Astrocyte of the cerebellum (primary cell): Measurements from ENCODE around the gene MTR.
A peak's percentile ranks its signal among the peaks of the same experiment; 100 is the strongest.

ENCODE experiments used
- DNase-seq: peaks from one replicate; pipeline ENCODE4 v3.0.0-alpha.2; 2011; ENCODE audit warnings: low read depth
- H3K4me3 ChIP-seq: 2 replicates; pipeline ENCODE4 v1.5.1; 2011; ENCODE audit warnings: mild to moderate bottlenecking, low read depth, low read length, moderate library complexity
- in situ Hi-C: cut with HindIII; loops from 2 replicates; pipeline ENCODE4 v1.10.0; 2017; ENCODE audit warnings: low sequenced_read_pairs
- TF ChIP-seq, protein P1 (sequence below): IDR thresholded peaks from 2 replicates; pipeline ENCODE4 v1.5.1; 2012; ENCODE audit warnings: low read length, low read depth, moderate library complexity, mild to moderate bottlenecking; ENCODE audit errors: missing control alignments

The MTR gene

DNA sequence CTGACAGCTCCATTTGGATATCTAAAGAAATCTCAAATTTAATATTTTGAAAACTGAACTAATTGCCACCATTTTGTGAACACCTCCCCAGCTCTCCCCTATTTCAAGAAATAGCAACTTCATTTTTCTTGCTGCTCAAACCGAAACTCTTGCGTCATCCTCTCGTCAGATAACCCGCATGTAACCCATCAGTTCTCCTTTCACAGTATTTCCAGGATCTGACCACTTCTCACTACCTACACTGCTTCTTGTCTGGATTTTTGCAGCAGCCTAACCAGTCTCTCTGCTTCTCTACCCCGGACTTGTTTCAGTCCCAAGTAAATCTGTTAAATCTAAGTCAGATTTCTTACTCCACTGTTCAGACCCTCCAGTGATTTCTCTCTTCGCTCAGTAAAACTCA is 75.6 kb downstream of the MTR start:
- in situ Hi-C loops, result no loop called here
- no peak overlapping the region for H3K4me3 ChIP-seq

DNA sequence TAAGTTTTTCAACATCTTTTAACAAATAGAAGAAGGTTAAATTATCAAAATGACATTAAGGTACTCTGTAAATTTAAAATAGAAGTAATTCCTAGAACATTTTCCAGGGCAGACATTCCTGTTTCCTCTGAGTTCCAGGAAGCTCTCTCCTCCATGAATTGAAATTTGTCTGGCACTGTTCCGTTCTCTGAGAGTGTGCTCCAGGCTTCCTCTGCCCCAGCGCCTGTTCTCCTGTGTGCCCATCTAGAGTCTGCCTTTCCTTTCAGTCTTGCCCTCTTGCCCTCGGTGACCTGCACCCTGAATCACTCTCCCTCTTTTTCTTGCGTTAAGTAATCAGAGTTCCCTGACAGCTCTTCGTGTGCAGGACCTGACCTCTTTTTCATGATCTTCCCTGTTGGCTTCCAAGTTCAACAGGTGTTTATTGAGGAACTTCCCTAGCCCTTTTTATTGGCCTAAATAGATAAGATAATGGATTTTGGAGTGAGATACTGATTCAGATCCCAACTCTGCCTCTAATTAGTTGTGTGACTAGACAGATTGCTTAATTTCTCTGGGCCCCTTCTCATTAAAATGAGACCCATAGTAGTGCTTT is 77.1 kb downstream of the MTR start:
- in situ Hi-C loops, result no loop called here
- TF ChIP-seq, protein P1, sequence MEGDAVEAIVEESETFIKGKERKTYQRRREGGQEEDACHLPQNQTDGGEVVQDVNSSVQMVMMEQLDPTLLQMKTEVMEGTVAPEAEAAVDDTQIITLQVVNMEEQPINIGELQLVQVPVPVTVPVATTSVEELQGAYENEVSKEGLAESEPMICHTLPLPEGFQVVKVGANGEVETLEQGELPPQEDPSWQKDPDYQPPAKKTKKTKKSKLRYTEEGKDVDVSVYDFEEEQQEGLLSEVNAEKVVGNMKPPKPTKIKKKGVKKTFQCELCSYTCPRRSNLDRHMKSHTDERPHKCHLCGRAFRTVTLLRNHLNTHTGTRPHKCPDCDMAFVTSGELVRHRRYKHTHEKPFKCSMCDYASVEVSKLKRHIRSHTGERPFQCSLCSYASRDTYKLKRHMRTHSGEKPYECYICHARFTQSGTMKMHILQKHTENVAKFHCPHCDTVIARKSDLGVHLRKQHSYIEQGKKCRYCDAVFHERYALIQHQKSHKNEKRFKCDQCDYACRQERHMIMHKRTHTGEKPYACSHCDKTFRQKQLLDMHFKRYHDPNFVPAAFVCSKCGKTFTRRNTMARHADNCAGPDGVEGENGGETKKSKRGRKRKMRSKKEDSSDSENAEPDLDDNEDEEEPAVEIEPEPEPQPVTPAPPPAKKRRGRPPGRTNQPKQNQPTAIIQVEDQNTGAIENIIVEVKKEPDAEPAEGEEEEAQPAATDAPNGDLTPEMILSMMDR, result no peak
- no peak for DNase-seq
- no peak overlapping the region for H3K4me3 ChIP-seq

More for the DNA sequence above, 75.6 kb downstream of the MTR start:
- no peak for DNase-seq
- TF ChIP-seq, protein P1, result no peak

DNA sequence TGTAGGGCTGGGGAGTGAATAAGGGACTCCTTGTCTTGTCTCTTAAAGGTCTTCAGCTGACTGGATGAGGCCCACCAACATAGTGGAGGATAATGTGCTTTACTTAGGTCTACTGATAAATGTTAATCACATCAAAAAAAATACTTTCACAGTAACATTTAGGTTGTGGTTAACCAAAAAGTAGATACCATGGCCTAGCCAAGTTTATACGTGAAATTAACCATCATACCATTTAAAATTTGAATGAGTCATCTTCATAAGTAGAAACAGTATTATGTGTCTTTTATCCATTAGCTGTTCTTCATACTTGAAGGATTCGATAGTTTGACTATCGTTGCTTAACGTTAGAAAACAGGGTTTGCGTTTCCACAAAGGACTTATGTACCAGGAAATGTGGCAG is 80.9 kb downstream of the MTR start:
- in situ Hi-C loops, result no loop called here
- TF ChIP-seq, protein P1, result no peak
- no peak overlapping the region for H3K4me3 ChIP-seq
- peak; percentile 12 for DNase-seq

DNA sequence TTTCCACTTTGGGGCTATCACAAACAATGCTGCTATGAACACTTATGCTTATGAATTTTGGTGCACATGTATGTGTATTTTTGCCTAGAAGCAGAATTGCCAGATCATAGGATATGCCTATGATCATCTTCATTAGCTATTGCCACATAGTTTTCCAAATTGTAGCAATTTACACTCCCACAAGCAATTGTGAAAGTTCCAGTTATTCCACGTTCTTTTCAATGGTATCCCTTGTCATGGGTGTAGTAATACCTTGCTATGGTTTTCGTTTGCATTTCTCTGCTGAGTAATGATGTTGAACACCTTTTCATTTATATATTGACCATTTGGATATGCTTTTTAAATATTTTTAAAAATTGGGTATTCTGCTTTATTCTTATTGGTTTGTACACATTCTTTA is 82.6 kb downstream of the MTR start:
- in situ Hi-C loops, result no loop called here
- no peak overlapping the region for H3K4me3 ChIP-seq
- TF ChIP-seq, protein P1, result no peak
- no peak for DNase-seq

DNA sequence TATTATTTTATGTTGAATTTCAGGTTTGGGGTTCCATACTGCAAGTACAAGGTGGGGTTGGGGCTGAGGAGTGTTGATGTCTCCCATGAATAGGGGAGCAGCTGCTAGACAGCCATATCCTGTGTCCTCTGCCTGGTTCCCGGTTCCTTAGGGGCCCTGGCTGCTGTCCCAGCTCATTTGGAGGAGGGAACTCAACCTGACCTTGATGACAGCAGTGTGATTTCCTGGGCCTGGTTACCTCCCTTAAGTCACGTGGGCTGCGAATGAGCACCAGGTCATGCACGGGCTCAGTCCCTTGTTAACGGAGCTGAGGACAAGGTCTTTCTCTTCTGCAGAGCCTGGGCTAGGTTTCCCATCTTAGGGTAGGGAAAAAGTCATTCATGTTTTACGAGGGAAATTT is 85.1 kb downstream of the MTR start:
- no peak overlapping the region for H3K4me3 ChIP-seq
- DNase-seq, result no peak
- TF ChIP-seq, protein P1, result no peak
- in situ Hi-C loops, result no loop called here

DNA sequence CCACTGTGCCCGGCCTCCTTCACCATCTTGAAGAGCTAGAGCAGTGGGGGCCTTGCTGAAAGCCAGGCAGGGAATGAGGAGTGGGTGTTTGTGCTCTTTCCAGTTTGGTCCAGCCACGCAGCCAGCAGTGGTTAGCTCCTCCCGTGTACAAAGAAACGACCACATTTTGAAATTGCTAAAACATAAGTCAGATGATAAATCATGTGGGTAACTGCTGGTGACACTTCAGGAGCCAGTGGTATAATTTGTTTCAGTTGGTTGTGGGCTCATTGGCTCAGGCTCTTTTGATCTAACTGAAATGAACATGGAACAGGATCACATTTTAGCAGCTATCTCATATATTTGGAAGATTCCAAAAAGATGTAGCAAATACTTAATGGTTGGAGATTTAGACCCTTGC is 87.6 kb downstream of the MTR start:
- DNase-seq, result no peak
- in situ Hi-C loops, result no loop called here
- H3K4me3 ChIP-seq, result no peak overlapping the region
- TF ChIP-seq, protein P1, result no peak

DNA sequence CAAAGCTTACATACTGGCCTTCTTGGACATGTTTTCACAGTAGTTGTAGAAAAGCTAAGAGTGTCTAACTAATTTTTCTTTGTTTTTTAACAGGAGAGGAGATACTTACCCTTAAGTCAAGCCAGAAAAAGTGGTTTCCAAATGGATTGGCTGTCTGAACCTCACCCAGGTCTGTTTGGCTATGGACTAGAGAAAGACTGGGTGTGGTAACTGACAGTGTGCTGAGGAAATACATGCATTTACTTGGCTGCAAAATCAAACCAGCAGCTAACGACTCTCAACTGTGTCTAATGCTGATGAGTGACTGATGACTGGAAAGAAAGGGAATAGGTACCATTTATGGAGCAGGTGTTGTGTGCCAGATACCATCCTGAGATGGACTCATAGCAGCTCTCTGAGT is 91.1 kb downstream of the MTR start:
- in situ Hi-C loops, result no loop called here
- no peak for DNase-seq
- H3K4me3 ChIP-seq, result no peak overlapping the region
- TF ChIP-seq, protein P1, result no peak
